GM19099 (cell line): ENCODE measurements around the gene PAMR1.

Experiments used
- POLR2A ChIP-seq: IDR thresholded peaks from 3 replicates; pipeline ENCODE4 v1.6.1; 2011; ENCODE audit warnings: low read depth; ENCODE audit not compliant: insufficient read length; ENCODE audit errors: extremely low read depth

PAMR1 gene

GRCh38 chr11:35524780-35525179 is 636 bp downstream of the PAMR1 start:
- TF ChIP-seq POLR2A = no peak

GRCh38 chr11:35523861-35524260 is 1.6 kb downstream of the PAMR1 start:
- TF ChIP-seq POLR2A = no peak

- no peak for TF ChIP-seq POLR2A
Measured at GRCh38 chr11:35523331-35523768, 2.1 kb downstream of the PAMR1 start.

GRCh38 chr11:35520376-35520775 is 5.0 kb downstream of the PAMR1 start:
- TF ChIP-seq POLR2A = no peak

GRCh38 chr11:35518766-35519165 is 6.7 kb downstream of the PAMR1 start:
- TF ChIP-seq POLR2A = no peak

GRCh38 chr11:35517481-35517880 is 7.9 kb downstream of the PAMR1 start:
- no peak for TF ChIP-seq POLR2A

- no peak for TF ChIP-seq POLR2A
Measured at GRCh38 chr11:35516403-35516802, 9.0 kb downstream of the PAMR1 start.

GRCh38 chr11:35515224-35515623 is 10.2 kb downstream of the PAMR1 start:
- no peak for TF ChIP-seq POLR2A

- no peak for TF ChIP-seq POLR2A
Measured at GRCh38 chr11:35514481-35514880, 10.9 kb downstream of the PAMR1 start.

- TF ChIP-seq POLR2A = no peak
Measured at GRCh38 chr11:35511666-35512065, 13.8 kb downstream of the PAMR1 start.

- no peak for TF ChIP-seq POLR2A
Measured at GRCh38 chr11:35507688-35508087, 17.7 kb downstream of the PAMR1 start.

GRCh38 chr11:35501776-35502175 is 23.6 kb downstream of the PAMR1 start:
- TF ChIP-seq POLR2A = no peak

GRCh38 chr11:35500744-35501143 is 24.7 kb downstream of the PAMR1 start:
- no peak for TF ChIP-seq POLR2A

- TF ChIP-seq POLR2A = no peak
Measured at GRCh38 chr11:35496416-35496815, 29.0 kb downstream of the PAMR1 start.

GRCh38 chr11:35494957-35495490 is 30.4 kb downstream of the PAMR1 start:
- TF ChIP-seq POLR2A = no peak

GRCh38 chr11:35491231-35491871 is 34.1 kb downstream of the PAMR1 start:
- no peak for TF ChIP-seq POLR2A

GRCh38 chr11:35488117-35488516 is 37.3 kb downstream of the PAMR1 start:
- no peak for TF ChIP-seq POLR2A

GRCh38 chr11:35487532-35488078 is 37.8 kb downstream of the PAMR1 start:
- no peak for TF ChIP-seq POLR2A

GRCh38 chr11:35486934-35487333 is 38.5 kb downstream of the PAMR1 start:
- no peak for TF ChIP-seq POLR2A
